K562 (cell line): ENCODE measurements around the gene HAUS2. TPM values are rescaled to one million over a fixed set of nuclear protein-coding genes. Genes with fewer than 3 reads are reported as not detected.

Experiments
- C11orf30 ChIP-seq: fragments of 450-650 bp; IDR thresholded peaks from 2 replicates; pipeline ENCODE4 v1.6.1; 2016; ENCODE audit warnings: low read depth, mild to moderate bottlenecking
- CHD1 ChIP-seq: fragments of 200-600 bp; sonication (generic); IDR thresholded peaks from one replicate; pipeline ENCODE4 v1.6.1; 2012; ENCODE audit warnings: mild to moderate bottlenecking, moderate library complexity, low read length, inconsistent platforms
- FOXP1 ChIP-seq: sonication (generic); formaldehyde crosslinking; IDR thresholded peaks from 2 replicates; pipeline ENCODE4 v1.8.0; 2022; ENCODE audit warnings: mild to moderate bottlenecking, missing genetic modification reagents
- GATAD2A ChIP-seq: fragments of 450-650 bp; IDR thresholded peaks from 2 replicates; pipeline ENCODE4 v1.6.1; 2017
- HNRNPL ChIP-seq: fragments of 200-400 bp; formaldehyde crosslinking; IDR thresholded peaks from 2 replicates; pipeline ENCODE4 v1.6.1; 2017; ENCODE audit warnings: low read depth, mild to moderate bottlenecking, low read length
- KAT7 ChIP-seq: sonication (generic); formaldehyde crosslinking; IDR thresholded peaks from 2 replicates; pipeline ENCODE4 v1.8.0; 2022; ENCODE audit warnings: missing genetic modification reagents, mild to moderate bottlenecking, borderline replicate concordance
- MIER1 ChIP-seq: fragments of 450-650 bp; IDR thresholded peaks from 2 replicates; pipeline ENCODE4 v1.6.1; 2016; ENCODE audit warnings: antibody characterized with exemption, mild to moderate bottlenecking, low read depth
- NFRKB ChIP-seq: fragments of 450-650 bp; IDR thresholded peaks from 2 replicates; pipeline ENCODE4 v1.6.1; 2016; ENCODE audit warnings: low read depth
- SP1 ChIP-seq: sonication (generic); formaldehyde crosslinking; IDR thresholded peaks from 2 replicates; pipeline ENCODE4 v1.8.1; 2022; ENCODE audit warnings: mild to moderate bottlenecking, missing genetic modification reagents
- polyA plus RNA-seq, 8 experiments: library from polyadenylated mRNA; depleted of rRNA in 4 of 8; stranded (reverse) in 5 of 8; unstranded in 3 of 8; fragments of >200 nt; fragmentation: Nextera tagmentation in 2 of 8; fragmentation: Illumina TruSeq in 1 of 8; extraction: Ambion mirVana in 2 of 8; extraction: Trizol in 1 of 8; gene quantifications; 2 replicates each; pipeline versions ENCODE4 v1.2.1 to v1.2.3, GENCODE V29; 2011 to 2014; ENCODE audit warnings: inconsistent platforms in 1 of 8, missing spikeins in 1 of 8
- total RNA-seq, 7 experiments: library from RNA; depleted of rRNA in 6 of 7; stranded (reverse); fragments of >200 nt in 6 of 7; fragmentation: Illumina TruSeq in 2 of 7; extraction: Trizol in 2 of 7; gene quantifications; 2 replicates each; pipeline versions ENCODE4 v1.2.1 to v1.2.3, GENCODE V29; 2011 to 2021; ENCODE audit warnings: low replicate concordance in 1 of 7
- TF ChIP-seq, protein P1 (sequence below), 2 experiments: fragments of 450-650 bp; IDR thresholded peaks; 2 replicates each; pipeline ENCODE4 v1.6.1; 2018; ENCODE audit warnings: mild to moderate bottlenecking in 2 of 2, low read depth in 1 of 2; ENCODE audit not compliant: partially characterized antibody in 2 of 2
- TF ChIP-seq, protein P2 (sequence below): IDR thresholded peaks from 2 replicates; pipeline ENCODE4 v1.6.1; 2011; ENCODE audit not compliant: insufficient read length; ENCODE audit errors: extremely low read depth
- TF ChIP-seq, protein P3 (sequence below): sonication (generic); formaldehyde crosslinking; IDR thresholded peaks from 2 replicates; pipeline ENCODE4 v1.8.1; 2023; ENCODE audit warnings: mild to moderate bottlenecking, missing genetic modification reagents
- TF ChIP-seq, protein P4 (sequence below): fragments of 200-800 bp; sonication (Bioruptor generic); IDR thresholded peaks from 2 replicates; pipeline ENCODE4 v1.6.1; 2017; ENCODE audit warnings: missing genetic modification characterization, missing compliant biosample characterization
- TF ChIP-seq, protein P5 (sequence below), 2 experiments: IDR thresholded peaks; 2 replicates each; pipeline ENCODE4 v1.6.1; 2012; ENCODE audit warnings: improper control_type of control experiment in 2 of 2, low read depth in 2 of 2, low read length in 2 of 2, borderline replicate concordance in 1 of 2
- TF ChIP-seq, protein P6 (sequence below): sonication (generic); formaldehyde crosslinking; IDR thresholded peaks from 2 replicates; pipeline ENCODE4 v1.4.0; 2020; ENCODE audit warnings: mild to moderate bottlenecking, missing genetic modification reagents

Gene HAUS2
- total and polyA plus RNA-seq, 9 of the 15 experiments (the other 6 are each of a cell fraction or from before 2014, with no cell fraction given) = 30.6 to 64.9 (median 54.1) TPM

DNA sequence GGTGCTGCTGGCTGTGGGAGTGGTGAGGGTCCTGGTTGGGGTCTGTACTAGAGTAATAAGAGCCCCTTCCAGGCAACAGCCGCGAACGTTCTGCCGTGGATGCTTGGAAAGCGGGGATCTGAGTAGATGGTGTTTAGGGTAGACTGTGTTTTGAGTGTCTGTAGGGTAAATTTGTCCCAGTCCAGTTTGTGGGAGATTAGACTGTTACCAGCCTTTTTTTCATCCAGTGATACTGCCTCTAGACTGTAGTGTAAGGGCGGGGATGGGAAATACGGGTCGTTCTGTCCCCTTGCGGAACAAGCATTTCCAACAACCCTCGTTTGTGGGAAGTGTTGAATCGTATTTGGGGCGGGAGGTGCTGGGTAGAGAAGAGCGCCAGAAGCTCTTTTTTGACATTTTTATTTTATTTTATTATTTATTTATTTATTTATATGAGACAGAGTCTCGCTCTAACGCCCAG lies 424 bp downstream of the HAUS2 start (continued):
- TF ChIP-seq MIER1 (peak; percentile 50; the same call in 1 of the 2 replicates), KAT7 (CRISPR knock-in tag) (peak; percentile 19; the same call in 1 of the 2 replicates), CHD1 (peak; percentile 32), C11orf30 (0 out of 2 replicates have a peak, but pooled peaks have one; percentile 78), GATAD2A (peak; percentile 60; the same call in 1 of the 2 replicates), HNRNPL (no peak), SP1 (peak; percentile 2; the same call in 1 of the 2 replicates), FOXP1 (CRISPR knock-in tag) (no peak), NFRKB (0 out of 2 replicates have a peak, but pooled peaks have one; percentile 65)
- TF ChIP-seq, protein P1, sequence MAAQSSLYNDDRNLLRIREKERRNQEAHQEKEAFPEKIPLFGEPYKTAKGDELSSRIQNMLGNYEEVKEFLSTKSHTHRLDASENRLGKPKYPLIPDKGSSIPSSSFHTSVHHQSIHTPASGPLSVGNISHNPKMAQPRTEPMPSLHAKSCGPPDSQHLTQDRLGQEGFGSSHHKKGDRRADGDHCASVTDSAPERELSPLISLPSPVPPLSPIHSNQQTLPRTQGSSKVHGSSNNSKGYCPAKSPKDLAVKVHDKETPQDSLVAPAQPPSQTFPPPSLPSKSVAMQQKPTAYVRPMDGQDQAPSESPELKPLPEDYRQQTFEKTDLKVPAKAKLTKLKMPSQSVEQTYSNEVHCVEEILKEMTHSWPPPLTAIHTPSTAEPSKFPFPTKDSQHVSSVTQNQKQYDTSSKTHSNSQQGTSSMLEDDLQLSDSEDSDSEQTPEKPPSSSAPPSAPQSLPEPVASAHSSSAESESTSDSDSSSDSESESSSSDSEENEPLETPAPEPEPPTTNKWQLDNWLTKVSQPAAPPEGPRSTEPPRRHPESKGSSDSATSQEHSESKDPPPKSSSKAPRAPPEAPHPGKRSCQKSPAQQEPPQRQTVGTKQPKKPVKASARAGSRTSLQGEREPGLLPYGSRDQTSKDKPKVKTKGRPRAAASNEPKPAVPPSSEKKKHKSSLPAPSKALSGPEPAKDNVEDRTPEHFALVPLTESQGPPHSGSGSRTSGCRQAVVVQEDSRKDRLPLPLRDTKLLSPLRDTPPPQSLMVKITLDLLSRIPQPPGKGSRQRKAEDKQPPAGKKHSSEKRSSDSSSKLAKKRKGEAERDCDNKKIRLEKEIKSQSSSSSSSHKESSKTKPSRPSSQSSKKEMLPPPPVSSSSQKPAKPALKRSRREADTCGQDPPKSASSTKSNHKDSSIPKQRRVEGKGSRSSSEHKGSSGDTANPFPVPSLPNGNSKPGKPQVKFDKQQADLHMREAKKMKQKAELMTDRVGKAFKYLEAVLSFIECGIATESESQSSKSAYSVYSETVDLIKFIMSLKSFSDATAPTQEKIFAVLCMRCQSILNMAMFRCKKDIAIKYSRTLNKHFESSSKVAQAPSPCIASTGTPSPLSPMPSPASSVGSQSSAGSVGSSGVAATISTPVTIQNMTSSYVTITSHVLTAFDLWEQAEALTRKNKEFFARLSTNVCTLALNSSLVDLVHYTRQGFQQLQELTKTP (IDR thresholded peaks at IDR 0.05; ENCODE audit: low read depth in 1 of 2, partially characterized antibody in 2 of 2) = peak in 1 of 2 experiments; percentile 91
- TF ChIP-seq, protein P2, sequence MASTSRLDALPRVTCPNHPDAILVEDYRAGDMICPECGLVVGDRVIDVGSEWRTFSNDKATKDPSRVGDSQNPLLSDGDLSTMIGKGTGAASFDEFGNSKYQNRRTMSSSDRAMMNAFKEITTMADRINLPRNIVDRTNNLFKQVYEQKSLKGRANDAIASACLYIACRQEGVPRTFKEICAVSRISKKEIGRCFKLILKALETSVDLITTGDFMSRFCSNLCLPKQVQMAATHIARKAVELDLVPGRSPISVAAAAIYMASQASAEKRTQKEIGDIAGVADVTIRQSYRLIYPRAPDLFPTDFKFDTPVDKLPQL = no peak
- TF ChIP-seq, protein P3, sequence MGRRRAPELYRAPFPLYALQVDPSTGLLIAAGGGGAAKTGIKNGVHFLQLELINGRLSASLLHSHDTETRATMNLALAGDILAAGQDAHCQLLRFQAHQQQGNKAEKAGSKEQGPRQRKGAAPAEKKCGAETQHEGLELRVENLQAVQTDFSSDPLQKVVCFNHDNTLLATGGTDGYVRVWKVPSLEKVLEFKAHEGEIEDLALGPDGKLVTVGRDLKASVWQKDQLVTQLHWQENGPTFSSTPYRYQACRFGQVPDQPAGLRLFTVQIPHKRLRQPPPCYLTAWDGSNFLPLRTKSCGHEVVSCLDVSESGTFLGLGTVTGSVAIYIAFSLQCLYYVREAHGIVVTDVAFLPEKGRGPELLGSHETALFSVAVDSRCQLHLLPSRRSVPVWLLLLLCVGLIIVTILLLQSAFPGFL (CRISPR knock-in tag) = no peak
- TF ChIP-seq, protein P4, sequence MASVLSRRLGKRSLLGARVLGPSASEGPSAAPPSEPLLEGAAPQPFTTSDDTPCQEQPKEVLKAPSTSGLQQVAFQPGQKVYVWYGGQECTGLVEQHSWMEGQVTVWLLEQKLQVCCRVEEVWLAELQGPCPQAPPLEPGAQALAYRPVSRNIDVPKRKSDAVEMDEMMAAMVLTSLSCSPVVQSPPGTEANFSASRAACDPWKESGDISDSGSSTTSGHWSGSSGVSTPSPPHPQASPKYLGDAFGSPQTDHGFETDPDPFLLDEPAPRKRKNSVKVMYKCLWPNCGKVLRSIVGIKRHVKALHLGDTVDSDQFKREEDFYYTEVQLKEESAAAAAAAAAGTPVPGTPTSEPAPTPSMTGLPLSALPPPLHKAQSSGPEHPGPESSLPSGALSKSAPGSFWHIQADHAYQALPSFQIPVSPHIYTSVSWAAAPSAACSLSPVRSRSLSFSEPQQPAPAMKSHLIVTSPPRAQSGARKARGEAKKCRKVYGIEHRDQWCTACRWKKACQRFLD (CRISPR knock-in tag) = peak; percentile 22; the same call in 1 of the 2 replicates
- TF ChIP-seq, protein P5, sequence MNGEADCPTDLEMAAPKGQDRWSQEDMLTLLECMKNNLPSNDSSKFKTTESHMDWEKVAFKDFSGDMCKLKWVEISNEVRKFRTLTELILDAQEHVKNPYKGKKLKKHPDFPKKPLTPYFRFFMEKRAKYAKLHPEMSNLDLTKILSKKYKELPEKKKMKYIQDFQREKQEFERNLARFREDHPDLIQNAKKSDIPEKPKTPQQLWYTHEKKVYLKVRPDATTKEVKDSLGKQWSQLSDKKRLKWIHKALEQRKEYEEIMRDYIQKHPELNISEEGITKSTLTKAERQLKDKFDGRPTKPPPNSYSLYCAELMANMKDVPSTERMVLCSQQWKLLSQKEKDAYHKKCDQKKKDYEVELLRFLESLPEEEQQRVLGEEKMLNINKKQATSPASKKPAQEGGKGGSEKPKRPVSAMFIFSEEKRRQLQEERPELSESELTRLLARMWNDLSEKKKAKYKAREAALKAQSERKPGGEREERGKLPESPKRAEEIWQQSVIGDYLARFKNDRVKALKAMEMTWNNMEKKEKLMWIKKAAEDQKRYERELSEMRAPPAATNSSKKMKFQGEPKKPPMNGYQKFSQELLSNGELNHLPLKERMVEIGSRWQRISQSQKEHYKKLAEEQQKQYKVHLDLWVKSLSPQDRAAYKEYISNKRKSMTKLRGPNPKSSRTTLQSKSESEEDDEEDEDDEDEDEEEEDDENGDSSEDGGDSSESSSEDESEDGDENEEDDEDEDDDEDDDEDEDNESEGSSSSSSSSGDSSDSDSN (IDR thresholded peaks at IDR 0.05; ENCODE audit: borderline replicate concordance in 1 of 2, low read depth in 2 of 2, low read length in 2 of 2) = 0 out of 4 replicates have a peak, but pooled peaks of 1 of the 2 experiments have one; percentile 13
- TF ChIP-seq, protein P6, sequence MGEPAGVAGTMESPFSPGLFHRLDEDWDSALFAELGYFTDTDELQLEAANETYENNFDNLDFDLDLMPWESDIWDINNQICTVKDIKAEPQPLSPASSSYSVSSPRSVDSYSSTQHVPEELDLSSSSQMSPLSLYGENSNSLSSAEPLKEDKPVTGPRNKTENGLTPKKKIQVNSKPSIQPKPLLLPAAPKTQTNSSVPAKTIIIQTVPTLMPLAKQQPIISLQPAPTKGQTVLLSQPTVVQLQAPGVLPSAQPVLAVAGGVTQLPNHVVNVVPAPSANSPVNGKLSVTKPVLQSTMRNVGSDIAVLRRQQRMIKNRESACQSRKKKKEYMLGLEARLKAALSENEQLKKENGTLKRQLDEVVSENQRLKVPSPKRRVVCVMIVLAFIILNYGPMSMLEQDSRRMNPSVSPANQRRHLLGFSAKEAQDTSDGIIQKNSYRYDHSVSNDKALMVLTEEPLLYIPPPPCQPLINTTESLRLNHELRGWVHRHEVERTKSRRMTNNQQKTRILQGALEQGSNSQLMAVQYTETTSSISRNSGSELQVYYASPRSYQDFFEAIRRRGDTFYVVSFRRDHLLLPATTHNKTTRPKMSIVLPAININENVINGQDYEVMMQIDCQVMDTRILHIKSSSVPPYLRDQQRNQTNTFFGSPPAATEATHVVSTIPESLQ (CRISPR knock-in tag) = peak; percentile 1; the same call in 1 of the 2 replicates
